AG04450 (cell line): ENCODE measurements around the gene SLC8A2. TPM values are rescaled to one million over a fixed set of nuclear protein-coding genes. Genes with fewer than 3 reads are reported as not detected.

Source experiments
- CTCF ChIA-PET: fragments of 300-600, 350-600 bp; formaldehyde crosslinking; extraction: SDS; loops from one replicate; lab custom pipeline; 2022; ENCODE audit warnings: antibody characterized with exemption, inconsistent platforms; lab: Charles Lee
- POLR2A ChIA-PET: fragments of 350-600 bp; formaldehyde crosslinking; extraction: SDS; loops from one replicate; lab custom pipeline; 2021; ENCODE audit warnings: antibody characterized with exemption, inconsistent platforms; lab: Yijun Ruan, JAX
- DNase-seq: peaks from one replicate; pipeline ENCODE4 v3.0.0-alpha.2; 2011; ENCODE audit warnings: low read depth, low spot score
- H3K27ac ChIP-seq: one replicate; pipeline ENCODE4 v1.5.1; 2012; ENCODE audit warnings: low read depth, low read length, control low read depth
- H3K27me3 ChIP-seq: one replicate; pipeline ENCODE4 v1.6.0; 2012; ENCODE audit warnings: low read length; ENCODE audit not compliant: control insufficient read depth, insufficient read depth
- H3K4me3 ChIP-seq: 2 replicates; pipeline ENCODE4 v1.5.1; 2011; ENCODE audit warnings: mild to moderate bottlenecking, low read depth, low read length, control low read depth
- H3K9me3 ChIP-seq: 2 replicates; pipeline ENCODE4 v1.5.1; 2012; ENCODE audit warnings: low read length; ENCODE audit not compliant: control insufficient read depth, insufficient read depth
- CTCF ChIP-seq: IDR thresholded peaks from 2 replicates; pipeline ENCODE4 v1.5.1; 2011; ENCODE audit warnings: low read depth, low read length, control low read depth, inconsistent platforms
- polyA plus RNA-seq: library from polyadenylated mRNA; depleted of rRNA; stranded (reverse); fragments of >200 nt; gene quantifications from 2 replicates; pipeline ENCODE4 v1.2.3, GENCODE V29; 2011

Gene SLC8A2
- polyA plus RNA-seq, 1 experiment: 0.05 TPM

DNA sequence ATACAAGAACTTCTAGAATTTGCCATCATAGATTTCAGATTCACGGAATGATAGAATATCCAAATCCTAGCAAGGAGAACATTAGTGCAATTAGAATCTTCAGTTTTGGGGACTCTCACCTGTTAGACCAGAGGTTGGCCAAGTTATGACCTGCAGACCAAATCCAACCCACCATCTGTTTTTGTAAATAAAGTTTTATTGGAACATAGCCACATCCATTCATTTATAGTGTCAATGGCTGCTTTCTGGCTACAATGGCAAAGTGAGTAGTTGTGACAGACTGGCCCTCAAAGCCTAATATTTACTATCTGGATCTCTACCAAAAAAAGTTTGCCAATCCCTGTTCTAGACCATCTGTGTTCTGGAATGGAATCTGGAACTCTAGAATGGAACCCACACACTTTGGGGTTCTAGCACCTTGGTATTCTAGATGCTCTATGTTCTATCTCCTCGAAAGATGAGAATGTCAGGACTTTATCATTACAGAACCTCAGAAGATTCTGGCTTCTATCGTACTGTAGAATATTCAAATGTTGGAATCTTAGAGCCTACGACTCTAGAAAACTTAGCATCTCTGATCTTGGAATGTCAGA, 9.9 kb upstream of the SLC8A2 start:
- TF ChIP-seq CTCF: no peak
- no peak for DNase-seq
- Histone ChIP-seq H3K27me3 (no peaks in the 10 kb centered on the region), H3K27ac (no peak overlapping the region), H3K9me3 (no peaks in the 10 kb centered on the region; the same call in 1 of the 2 replicates), H3K4me3 (no peak overlapping the region)
- ChIA-PET POLR2A (no interaction called here), CTCF (no interaction called here)

GRCh38 chr19:47480658-47481057, 9.0 kb upstream of the SLC8A2 start:
- CTCF ChIA-PET: no interaction called here
- no peak for DNase-seq
- no peak overlapping the region for H3K4me3 ChIP-seq
- POLR2A ChIA-PET: no interaction called here
- H3K27ac ChIP-seq: no peak overlapping the region
- no peaks in the 10 kb centered on the region for H3K27me3 ChIP-seq
- H3K9me3 ChIP-seq: no peaks in the 10 kb centered on the region; the same call in 1 of the 2 replicates
- no peak for TF ChIP-seq CTCF

- no peak for TF ChIP-seq CTCF
- Histone ChIP-seq H3K27ac (no peak overlapping the region), H3K9me3 (no peaks in the 10 kb centered on the region; the same call in 1 of the 2 replicates), H3K27me3 (no peaks in the 10 kb centered on the region), H3K4me3 (0 out of 2 replicates have a peak overlapping the region, but pooled peaks have one; percentile 17)
- ChIA-PET CTCF (no interaction called here), POLR2A (no interaction called here)
- no peak for DNase-seq
Observed at GRCh38 chr19:47479701-47480503, 8.2 kb upstream of the SLC8A2 start.

DNA sequence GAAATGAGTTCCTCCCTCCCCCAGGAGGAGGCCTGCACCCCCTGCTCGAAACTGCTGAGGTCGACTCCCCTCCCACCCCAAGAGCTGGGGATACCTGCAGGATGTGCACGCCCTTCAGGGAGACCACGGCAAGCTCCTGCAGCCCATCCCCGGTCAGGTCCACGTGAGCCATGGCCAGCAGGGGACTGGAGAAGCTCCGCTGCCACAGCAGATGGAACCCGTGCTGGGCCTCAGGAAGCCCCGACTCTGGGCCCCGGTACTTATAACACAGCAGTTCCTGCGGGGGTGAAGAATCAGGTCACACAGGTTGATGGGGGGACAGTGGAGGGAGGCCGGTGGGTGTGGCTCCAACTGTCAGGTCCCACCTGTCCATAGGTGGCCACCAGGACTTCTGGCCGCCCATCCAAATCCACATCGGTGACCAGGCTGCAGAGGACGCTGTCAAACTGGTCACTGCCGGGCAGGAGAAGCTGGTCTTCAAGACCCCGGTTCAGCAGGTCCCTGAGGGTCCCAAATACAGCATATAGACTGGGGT, 4.8 kb upstream of the SLC8A2 start:
- CTCF ChIA-PET: interaction anchor here (0.8 to 1.1 kb wide), 2 partner anchors 40 to 128 kb away, joined by 3 read pairs; partner anchors contain the start of gene DHX34

More for the DNA sequence above, 4.8 kb upstream of the SLC8A2 start:
- DNase-seq: no peak
- Histone ChIP-seq H3K27ac (no peak overlapping the region), H3K4me3 (no peak overlapping the region), H3K9me3 (no peaks in the 10 kb centered on the region; the same call in 1 of the 2 replicates), H3K27me3 (peaks cover 8% of the 10 kb centered on the region)
- no peak for TF ChIP-seq CTCF
- POLR2A ChIA-PET: interaction anchor here (0.7 kb wide), 1 partner anchor 124 kb away, joined by 3 read pairs; no protein-coding TSS in a partner anchor
